Right forelimb (tissue), 1 donor: ENCODE data around the gene YWHAG.
A peak's percentile ranks its signal among the peaks of the same experiment; 100 is the strongest.
"Not testable (repeated sequence)": the region's sequence is repeated elsewhere in the genome, so short reads cannot be mapped to it uniquely, and the experiment has no call there.

Experiments
- DNase-seq: peaks from one replicate; pipeline ENCODE4 v3.0.0-alpha.2; 2018

YWHAG gene

DNA sequence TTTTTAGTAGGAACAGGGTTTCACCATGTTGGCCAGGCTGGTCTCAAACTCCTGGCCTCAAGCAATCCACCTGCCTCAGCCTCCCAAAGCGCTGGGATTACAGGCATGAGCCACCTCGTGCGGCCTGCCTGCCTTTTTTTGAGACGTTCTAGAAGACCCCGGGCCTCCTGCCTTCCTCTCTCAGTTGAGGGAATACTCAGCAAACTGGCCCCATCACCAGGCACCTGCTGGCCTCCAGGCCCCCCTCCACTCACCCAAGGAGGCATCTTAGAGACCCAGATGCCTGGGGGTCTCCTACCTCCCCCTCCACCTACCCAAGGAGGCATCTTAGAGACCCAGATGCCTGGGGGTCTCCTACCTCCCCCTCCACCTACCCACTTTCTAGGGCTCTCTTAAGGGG is 65.9 kb downstream of the YWHAG start:
- DNase-seq = not testable (repeated sequence)

- no peak for DNase-seq
These were observed 66.6 kb downstream of the YWHAG start for GRCh38 chr7:76292213-76292573.

DNA sequence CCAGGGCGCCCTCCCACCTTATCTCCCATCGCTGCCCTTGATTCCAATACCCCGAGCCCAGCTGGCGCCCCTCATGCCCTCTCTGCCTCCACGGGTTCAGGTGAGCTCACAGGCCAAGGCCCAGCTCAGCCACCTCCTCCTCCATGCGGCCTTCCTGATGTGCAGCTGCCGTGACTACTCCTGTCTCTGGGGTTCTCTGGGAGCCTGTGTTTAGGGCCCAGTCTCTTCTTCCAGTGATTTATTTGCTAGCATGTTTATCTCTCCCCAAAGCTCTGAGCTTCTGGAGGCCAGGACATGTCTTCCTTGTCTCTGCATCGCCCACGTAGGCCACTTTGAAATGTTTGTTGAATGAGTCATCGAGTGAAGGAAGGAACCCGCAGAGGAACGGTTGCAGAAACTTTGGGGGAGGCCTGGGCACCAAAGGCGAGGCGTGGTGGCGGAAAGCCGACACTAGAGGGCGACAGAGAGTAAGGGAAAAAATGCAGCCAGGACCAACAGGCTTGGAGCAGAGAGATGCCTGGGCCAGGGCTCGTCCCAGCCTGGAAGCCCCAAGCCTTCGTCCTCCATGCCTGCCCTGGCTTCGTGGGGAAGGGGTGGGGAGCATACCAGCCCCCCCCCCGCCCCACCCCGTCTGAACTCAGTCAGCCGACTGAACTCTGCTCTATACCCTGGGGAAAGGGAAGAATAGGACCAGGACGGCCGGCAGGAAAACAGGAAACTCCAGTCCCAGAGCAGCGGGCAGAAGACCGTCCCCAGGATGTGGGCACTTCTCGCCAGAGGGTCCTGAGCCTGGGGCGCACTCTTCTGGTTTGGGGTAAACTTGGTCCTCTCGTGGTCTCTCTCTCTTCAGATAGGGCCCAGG is 67.2 kb downstream of the YWHAG start:
- DNase-seq = peak; percentile 96

- DNase-seq = not testable (repeated sequence)
These were observed 67.9 kb downstream of the YWHAG start for GRCh38 chr7:76290847-76291350.

- no peak for DNase-seq
These were observed 71.9 kb downstream of the YWHAG start for GRCh38 chr7:76286842-76287403.

DNA sequence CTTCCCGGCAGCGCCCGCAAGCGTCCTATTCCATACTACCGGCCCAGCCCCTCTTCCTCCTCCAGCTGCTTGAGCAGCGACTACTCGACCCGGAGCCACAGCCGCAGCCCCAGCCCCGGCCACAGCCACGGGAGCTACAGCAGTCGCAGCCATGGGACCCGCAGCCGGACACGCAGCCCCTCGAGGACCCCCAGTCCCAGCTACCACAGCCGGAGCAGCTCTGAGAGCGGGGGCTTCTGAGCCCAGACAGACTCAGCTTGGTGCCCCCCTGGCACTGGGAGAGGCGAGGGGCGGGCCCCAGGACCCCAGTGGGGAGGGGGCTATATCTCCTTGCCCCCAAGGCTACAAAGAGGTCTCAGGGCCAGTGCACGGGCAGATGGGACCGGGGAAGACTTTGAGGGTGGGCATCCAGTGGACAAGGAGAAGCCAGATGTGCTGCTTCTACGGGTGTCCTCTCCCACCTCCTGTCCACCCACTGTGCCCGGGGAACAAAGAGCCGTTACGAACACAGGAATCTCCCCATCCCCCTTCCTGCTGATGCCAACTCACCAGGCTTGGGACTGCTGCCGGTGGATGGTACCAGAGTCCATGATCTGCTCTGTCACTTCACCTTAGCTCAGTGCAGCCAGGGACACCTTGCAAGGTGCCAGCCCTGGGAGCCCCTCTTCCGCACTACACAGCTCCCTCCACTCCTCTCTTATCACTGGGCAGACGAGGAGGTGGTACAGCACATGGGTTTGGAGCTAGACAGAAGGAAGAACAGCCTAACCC is 73.0 kb downstream of the YWHAG start:
- DNase-seq = no peak

GRCh38 chr7:76283254-76284159 is 75.3 kb downstream of the YWHAG start:
- DNase-seq = no peak

GRCh38 chr7:76282344-76283253 is 76.2 kb downstream of the YWHAG start:
- DNase-seq = no peak

DNA sequence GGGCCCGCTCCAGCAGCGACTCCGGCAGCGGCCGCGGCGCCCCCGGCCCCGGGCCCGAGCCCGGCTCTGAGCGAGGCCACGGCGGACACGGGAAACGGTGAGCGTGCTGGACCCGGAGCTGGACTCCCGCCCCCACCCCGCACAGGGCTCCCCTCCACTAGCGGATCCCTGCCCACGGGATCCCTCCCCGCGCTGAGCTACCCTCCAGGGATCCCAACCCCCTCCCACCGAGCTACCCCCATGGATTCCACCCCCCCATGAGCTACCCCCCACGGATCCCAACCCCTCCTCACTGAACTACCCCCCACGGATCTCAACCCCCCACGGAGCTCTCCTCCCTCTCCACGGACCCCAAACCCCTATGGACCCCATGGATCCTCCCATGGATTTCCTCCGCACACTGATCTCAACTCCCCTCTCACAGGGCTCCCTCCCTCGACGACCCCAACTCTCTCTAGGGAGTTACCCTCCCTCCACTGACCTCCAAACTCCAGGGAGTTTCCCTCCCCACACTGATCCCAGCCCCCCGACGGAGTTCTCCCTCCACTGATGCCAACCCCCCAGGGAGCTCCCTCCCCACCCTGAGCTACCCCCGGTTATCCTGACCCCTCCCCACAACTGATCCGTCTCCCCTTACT is 77.0 kb downstream of the YWHAG start:
- DNase-seq = no peak

DNA sequence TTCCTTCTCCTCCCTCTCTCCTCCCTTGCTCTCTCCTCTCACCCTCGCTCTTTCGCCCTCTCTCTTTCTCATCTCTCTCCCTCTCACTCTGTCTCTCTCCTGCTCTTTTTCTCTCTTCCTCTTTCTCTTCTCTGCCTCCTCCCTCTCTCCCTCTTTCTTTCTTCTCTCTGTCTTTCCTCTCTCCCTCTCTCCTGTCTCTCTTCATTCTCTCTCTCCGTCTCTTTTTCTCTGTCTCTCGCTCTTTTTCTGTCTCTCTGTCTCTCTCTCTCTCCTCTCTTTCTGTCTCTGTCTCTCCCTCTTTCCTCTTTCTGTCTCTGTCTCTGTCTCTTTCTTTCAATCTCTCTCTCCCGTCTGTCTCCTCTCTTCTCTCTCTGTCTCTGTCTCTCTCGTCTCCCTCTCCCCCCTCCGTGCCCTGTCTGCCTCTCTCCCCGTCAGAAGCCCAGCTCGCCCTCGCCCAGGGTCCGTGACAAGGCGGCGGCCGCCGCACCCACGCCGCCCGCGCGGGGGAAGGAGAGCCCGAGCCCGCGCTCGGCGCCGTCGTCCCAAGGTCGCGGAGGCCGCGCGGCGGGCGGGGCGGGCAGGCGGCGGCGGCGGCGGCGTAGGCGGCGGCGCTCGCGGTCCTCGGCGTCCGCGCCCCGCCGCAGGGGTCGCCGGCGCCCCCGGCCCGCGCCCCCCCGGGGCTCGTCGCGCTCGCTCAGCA is 77.6 kb downstream of the YWHAG start:
- no peak for DNase-seq

DNA sequence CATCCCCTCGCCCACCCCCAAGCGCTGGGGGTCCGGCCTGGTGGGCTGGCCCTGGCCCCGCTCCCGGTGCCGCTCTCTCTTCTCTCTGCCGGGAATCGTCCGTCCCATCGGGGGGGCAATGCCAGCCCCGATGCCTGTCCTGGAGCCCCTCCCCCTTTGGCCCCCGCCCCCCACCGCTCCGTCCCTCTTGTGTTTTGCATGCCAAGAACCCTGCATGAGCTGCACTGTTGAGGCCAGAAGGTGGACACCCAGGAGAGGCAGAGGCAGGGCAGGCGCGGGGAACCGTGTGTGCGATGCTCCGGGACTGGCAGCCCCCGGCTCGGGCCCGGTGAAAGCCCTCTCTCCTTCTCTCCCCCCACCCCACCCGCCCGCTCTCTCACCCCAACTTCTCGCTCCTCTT is 78.4 kb downstream of the YWHAG start:
- no peak for DNase-seq

DNA sequence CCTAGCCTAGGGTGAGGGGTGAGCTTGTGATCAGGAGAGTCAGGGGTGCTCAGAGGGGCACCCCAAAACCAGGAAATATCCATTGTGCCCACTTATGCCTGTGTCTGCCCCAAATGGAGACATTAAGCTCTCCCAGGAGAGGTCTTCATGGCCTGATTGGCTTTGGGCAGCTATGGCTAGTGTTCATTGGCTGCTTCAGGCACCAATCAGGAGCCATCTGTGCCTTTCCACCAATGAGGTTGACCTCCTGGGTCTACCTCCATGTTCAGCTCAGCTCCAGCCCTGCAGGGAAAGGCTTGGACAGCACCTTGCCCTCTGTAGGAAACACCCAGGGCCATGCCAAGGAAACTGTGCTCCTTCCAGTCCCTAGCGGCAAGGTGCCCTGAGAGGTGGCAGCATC is 80.3 kb downstream of the YWHAG start:
- no peak for DNase-seq
